IPS-18c (cell line): Measurements from ENCODE around the gene FKRP.

ENCODE experiments used
- H3K4me3 ChIP-seq: 2 replicates; pipeline ENCODE4 v1.7.0; 2013; ENCODE audit warnings: low read depth, mild to moderate bottlenecking, low read length, moderate library complexity; ENCODE audit not compliant: insufficient read depth
- H3K9me3 ChIP-seq: one replicate; pipeline ENCODE4 v1.6.1; 2013; ENCODE audit warnings: mild to moderate bottlenecking, low read length, moderate library complexity; ENCODE audit not compliant: control insufficient read depth, insufficient read depth

Gene FKRP

GRCh38 chr19:46728208-46728607 lies 17.6 kb upstream of the FKRP start:
- Histone ChIP-seq H3K4me3 (no peak overlapping the region), H3K9me3 (no peaks in the 10 kb centered on the region)

GRCh38 chr19:46728693-46729339 lies 17.0 kb upstream of the FKRP start:
- H3K4me3 ChIP-seq, result no peak overlapping the region
- H3K9me3 ChIP-seq, result no peaks in the 10 kb centered on the region

GRCh38 chr19:46729696-46730095 lies 16.2 kb upstream of the FKRP start:
- Histone ChIP-seq H3K4me3 (no peak overlapping the region), H3K9me3 (no peaks in the 10 kb centered on the region)

- Histone ChIP-seq H3K9me3 (no peaks in the 10 kb centered on the region), H3K4me3 (no peak overlapping the region)
Measured at GRCh38 chr19:46730187-46730586, 15.7 kb upstream of the FKRP start.

GRCh38 chr19:46730595-46730994 lies 15.3 kb upstream of the FKRP start:
- no peak overlapping the region for H3K4me3 ChIP-seq

GRCh38 chr19:46731007-46731501 lies 14.8 kb upstream of the FKRP start:
- Histone ChIP-seq H3K9me3 (no peaks in the 10 kb centered on the region), H3K4me3 (no peak overlapping the region)

More at GRCh38 chr19:46730595-46730994, 15.3 kb upstream of the FKRP start:
- H3K9me3 ChIP-seq, result no peaks in the 10 kb centered on the region

GRCh38 chr19:46731584-46731983 lies 14.3 kb upstream of the FKRP start:
- no peaks in the 10 kb centered on the region for H3K9me3 ChIP-seq
- no peak overlapping the region for H3K4me3 ChIP-seq

- H3K9me3 ChIP-seq, result no peaks in the 10 kb centered on the region
- no peak overlapping the region for H3K4me3 ChIP-seq
Measured at GRCh38 chr19:46732172-46732938, 13.5 kb upstream of the FKRP start.

- no peak overlapping the region for H3K4me3 ChIP-seq
- H3K9me3 ChIP-seq, result no peaks in the 10 kb centered on the region
Measured at GRCh38 chr19:46732966-46733689, 12.7 kb upstream of the FKRP start.

- H3K9me3 ChIP-seq, result no peaks in the 10 kb centered on the region
- no peak overlapping the region for H3K4me3 ChIP-seq
Measured at GRCh38 chr19:46733690-46734292, 12.1 kb upstream of the FKRP start.

- H3K9me3 ChIP-seq, result no peaks in the 10 kb centered on the region
Measured at GRCh38 chr19:46736531-46737297, 9.1 kb upstream of the FKRP start.

GRCh38 chr19:46737298-46737654 lies 8.6 kb upstream of the FKRP start:
- Histone ChIP-seq H3K4me3 (no peak overlapping the region), H3K9me3 (no peaks in the 10 kb centered on the region)

More at GRCh38 chr19:46736531-46737297, 9.1 kb upstream of the FKRP start:
- H3K4me3 ChIP-seq, result no peak overlapping the region

- no peaks in the 10 kb centered on the region for H3K9me3 ChIP-seq
- H3K4me3 ChIP-seq, result no peak overlapping the region
Measured at GRCh38 chr19:46737761-46738171, 8.1 kb upstream of the FKRP start.

- H3K9me3 ChIP-seq, result no peaks in the 10 kb centered on the region
- H3K4me3 ChIP-seq, result no peak overlapping the region
Measured at GRCh38 chr19:46739290-46739771, 6.5 kb upstream of the FKRP start.

GRCh38 chr19:46741447-46741846 lies 4.4 kb upstream of the FKRP start:
- no peaks in the 10 kb centered on the region for H3K9me3 ChIP-seq
- no peak overlapping the region for H3K4me3 ChIP-seq

- Histone ChIP-seq H3K9me3 (no peaks in the 10 kb centered on the region), H3K4me3 (no peak overlapping the region)
Measured at GRCh38 chr19:46742926-46743480, 2.9 kb upstream of the FKRP start.
